ENCODE measurements around the gene SS18L1.

Gene SS18L1

GRCh38 chr20:62229667-62230066 lies 86.1 kb downstream of the SS18L1 start:
- no peak for DNase-seq

DNA sequence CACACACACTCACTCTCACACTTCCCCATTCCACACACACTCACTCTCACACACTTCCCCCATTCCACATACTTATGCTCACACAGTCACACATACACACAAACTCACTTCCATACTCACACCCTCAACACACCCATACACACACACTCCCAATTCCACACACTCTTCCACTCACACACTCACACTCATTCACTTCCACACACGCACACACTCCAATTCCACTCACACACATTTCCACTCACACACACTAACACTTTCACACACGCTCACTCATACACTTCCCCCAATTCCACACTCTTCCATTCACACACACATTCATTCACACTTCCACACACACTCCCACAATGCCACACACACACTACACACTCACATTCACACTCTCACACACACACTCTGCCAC lies 86.7 kb downstream of the SS18L1 start:
- no peak for DNase-seq

DNA sequence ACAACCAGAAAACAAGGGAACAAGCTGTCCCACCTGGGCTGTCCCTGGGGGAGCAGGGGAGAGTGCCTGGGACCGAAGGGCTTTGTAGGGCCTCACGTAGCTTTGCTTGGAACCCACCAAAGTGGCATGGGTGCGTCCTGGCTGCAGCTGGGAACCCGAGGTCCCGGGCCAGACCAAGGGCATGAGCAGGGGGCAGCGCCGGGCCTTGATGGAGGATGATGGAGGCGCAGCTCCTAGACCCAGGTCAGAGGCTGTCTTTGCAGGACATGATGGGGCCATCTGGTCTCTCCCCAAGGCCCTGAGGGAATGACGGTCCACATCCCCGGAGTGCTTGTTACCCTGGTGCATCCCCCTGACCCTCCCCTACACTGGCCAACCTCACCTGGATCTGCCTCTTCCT lies 87.1 kb downstream of the SS18L1 start:
- DNase-seq: no peak

GRCh38 chr20:62231292-62231691 lies 87.7 kb downstream of the SS18L1 start:
- DNase-seq: no peak
